B cell (primary cell): ENCODE results near the gene HRNR. TPM values are rescaled to one million over a fixed set of nuclear protein-coding genes. Genes with fewer than 3 reads are reported as not detected.

Experiments
- ATAC-seq: fragments of 200-7000 bp; cut with Tn5 transposase; one replicate; pipeline ENCODE4 v1.10.0; 2021; ENCODE audit warnings: low read depth, mild to moderate bottlenecking, moderate number of reproducible peaks, moderate library complexity
- CTCF ChIA-PET: fragments of 350-600 bp; sonication (Branson Sonifier 250); formaldehyde crosslinking; loops from one replicate; lab custom pipeline; 2021; ENCODE audit warnings: antibody characterized with exemption, inconsistent platforms; lab: Charles Lee
- POLR2A ChIA-PET: fragments of 350-600 bp; sonication (Branson Sonifier 250); formaldehyde crosslinking; loops from one replicate; lab custom pipeline; 2021; ENCODE audit warnings: antibody characterized with exemption; lab: Charles Lee
- DNase-seq: peaks from one replicate; pipeline ENCODE4 v3.0.0; 2013
- H2AFZ ChIP-seq: 2 replicates; pipeline ENCODE4 v1.6.1; 2012; ENCODE audit warnings: mild to moderate bottlenecking, low read depth, low read length; ENCODE audit not compliant: insufficient read depth, poor library complexity, severe bottlenecking
- H3K27ac ChIP-seq, 2 donors: 1 replicate in 1 of 2; 2 replicates in 1 of 2; pipeline ENCODE4 v1.5.1; 2012 to 2013; ENCODE audit warnings: low read length in 2 of 2, mild to moderate bottlenecking in 2 of 2, moderate library complexity in 1 of 2
- H3K27me3 ChIP-seq, 4 experiments: fragments of 200-600 bp in 1 of 4; sonication (generic) in 1 of 4; replicated peaks in 1 of 4; 1 replicate in 2 of 4; 2 replicates in 2 of 4; pipeline versions ENCODE4 v1.6.1 to v1.7.0; 2013 to 2016; ENCODE audit warnings: low read length in 3 of 4, mild to moderate bottlenecking in 2 of 4, mixed read lengths in 1 of 4, moderate library complexity in 1 of 4; ENCODE audit not compliant: insufficient read depth in 4 of 4, control insufficient read depth in 3 of 4; ENCODE audit errors: control extremely low read depth in 1 of 4
- H3K36me3 ChIP-seq, 2 experiments: replicated peaks in 1 of 2; 1 replicate in 1 of 2; 2 replicates in 1 of 2; pipeline versions ENCODE4 v1.6.1 to v1.7.1; 2013; ENCODE audit warnings: low read length in 1 of 2; ENCODE audit not compliant: insufficient read depth in 2 of 2, control insufficient read depth in 1 of 2; ENCODE audit errors: control extremely low read depth in 1 of 2, extremely low read depth in 1 of 2
- H3K4me1 ChIP-seq, 2 donors: fragments of 200-600 bp in 1 of 2; sonication (generic) in 1 of 2; 1 replicate in 1 of 2; 2 replicates in 1 of 2; pipeline versions ENCODE4 v1.5.1 to v1.6.1; 2013 to 2017; ENCODE audit warnings: low read length in 2 of 2; ENCODE audit not compliant: control insufficient read depth in 2 of 2, insufficient read depth in 2 of 2
- H3K4me2 ChIP-seq: replicated peaks from 2 replicates; pipeline ENCODE3; 2012; ENCODE audit warnings: mild to moderate bottlenecking, low read depth, low read length; ENCODE audit not compliant: poor library complexity, severe bottlenecking
- H3K4me3 ChIP-seq, 5 experiments: fragments of 200-600 bp in 1 of 5; sonication (generic) in 1 of 5; 1 replicate in 3 of 5; 2 replicates in 2 of 5; pipeline versions ENCODE4 v1.5.1 to v1.7.0; 2011 to 2016; ENCODE audit warnings: low read length in 4 of 5, mild to moderate bottlenecking in 4 of 5, low read depth in 2 of 5, control low read depth in 1 of 5, moderate library complexity in 1 of 5; ENCODE audit not compliant: insufficient read depth in 1 of 5; ENCODE audit errors: control extremely low read depth in 1 of 5, extremely low read depth in 1 of 5
- H3K79me2 ChIP-seq: fragments of 200-600 bp; sonication (generic); one replicate; pipeline ENCODE4 v1.6.0; 2016; ENCODE audit warnings: low read length; ENCODE audit not compliant: control insufficient read depth, insufficient read depth
- H3K9ac ChIP-seq: fragments of 200-600 bp; sonication (generic); 2 replicates; pipeline ENCODE4 v1.6.1; 2017; ENCODE audit warnings: mild to moderate bottlenecking, low read length, moderate library complexity
- H3K9me3 ChIP-seq, 3 donors: one replicate each; pipeline versions ENCODE4 v1.6.1 to v1.7.1; 2013; ENCODE audit warnings: low read length in 2 of 3; ENCODE audit not compliant: control insufficient read depth in 2 of 3, insufficient read depth in 1 of 3; ENCODE audit errors: control extremely low read depth in 1 of 3
- H4K20me1 ChIP-seq: 2 replicates; pipeline ENCODE4 v1.6.0; 2012; ENCODE audit warnings: mild to moderate bottlenecking, low read length; ENCODE audit not compliant: insufficient read depth, control insufficient read depth, poor library complexity, severe bottlenecking
- H3K27ac Mint-ChIP-seq: one replicate; pipeline ENCODE4 v1.8.0; 2021; ENCODE audit warnings: mixed read lengths
- H3K27me3 Mint-ChIP-seq: one replicate; pipeline ENCODE4 v1.8.0; 2021; ENCODE audit warnings: mixed read lengths
- H3K4me1 Mint-ChIP-seq: one replicate; pipeline ENCODE4 v1.8.0; 2021; ENCODE audit warnings: mixed read lengths
- H3K4me3 Mint-ChIP-seq: one replicate; pipeline ENCODE4 v1.8.0; 2021; ENCODE audit warnings: mixed read lengths
- H3K9me3 Mint-ChIP-seq: one replicate; pipeline ENCODE4 v1.8.0; 2022; ENCODE audit warnings: mixed read lengths; ENCODE audit not compliant: insufficient read depth
- EZH2 ChIP-seq: IDR thresholded peaks from 2 replicates; pipeline ENCODE4 v1.6.1; 2012; ENCODE audit warnings: borderline replicate concordance, low read depth, mild to moderate bottlenecking, moderate library complexity, low read length; ENCODE audit not compliant: insufficient read depth, poor library complexity, severe bottlenecking
- WGBS: methylation state at CpG from one replicate; pipeline ENCODE4 v1.1.5; 2013; ENCODE audit warnings: missing lambda C conversion rate; ENCODE audit not compliant: insufficient coverage; 5-methylcytosine and 5-hydroxymethylcytosine counted together
- intact Hi-C: fragments of 100-400 bp; cut with micrococcal nuclease; formaldehyde crosslinking; loops from one replicate; pipeline ENCODE4 v1.10.0; 2022
- polyA plus RNA-seq: library from polyadenylated mRNA; depleted of rRNA; stranded (reverse); fragments of >200 nt; gene quantifications from 2 replicates; pipeline ENCODE4 v1.2.3, GENCODE V29; 2012
- total RNA-seq, 2 donors: library from RNA; stranded (reverse); fragments of 120-200 nt in 1 of 2; gene quantifications; 1 replicate in 1 of 2; 2 replicates in 1 of 2; pipeline versions ENCODE4 v1.2.3 to v1.2.4, GENCODE V29; 2013 to 2022
- TF ChIP-seq, protein P1 (sequence below): fragments of 200-600 bp; IDR thresholded peaks from one replicate; pipeline ENCODE4 v1.8.0; 2022; ENCODE audit warnings: antibody characterized with exemption, mild to moderate bottlenecking

HRNR gene
- total and polyA plus RNA-seq, 2 donors (not counting 1 experiment from before 2014, with no cell fraction given), result not detected

DNA sequence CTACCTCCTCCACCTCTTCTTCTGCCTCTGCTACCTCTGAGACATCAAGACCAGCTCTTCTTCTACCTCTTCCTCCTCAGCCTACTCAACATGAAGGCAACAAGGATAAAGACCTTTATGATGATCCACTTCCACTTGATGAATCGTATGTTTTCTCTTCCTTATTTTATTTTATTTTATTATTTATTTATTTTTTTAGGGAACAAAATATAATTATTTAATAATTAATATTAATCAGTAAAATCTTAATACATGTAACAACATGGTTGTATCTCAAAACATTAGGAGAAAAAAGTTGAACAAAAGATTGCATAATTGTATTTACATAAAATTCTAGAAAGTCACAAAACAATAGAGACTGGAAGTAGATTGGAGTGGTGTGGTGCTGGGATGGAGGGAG lies 13.1 kb upstream of the HRNR start:
- no peaks in the 10 kb centered on the region for H3K9me3 Mint-ChIP-seq
- WGBS, result no CpG with 5 or more reads among the region's 1 CpG

GRCh38 chr1:152228831-152229230 lies 4.8 kb upstream of the HRNR start:
- Mint-ChIP-seq H3K27ac (no peak overlapping the region), H3K4me1 (no peaks in the 10 kb centered on the region), H3K27me3 (peaks cover 17% of the 10 kb centered on the region), H3K9me3 (no peaks in the 10 kb centered on the region), H3K4me3 (no peak overlapping the region)
- no peak overlapping the region for H3K4me2 ChIP-seq
- H3K36me3 ChIP-seq, result no peaks in the 10 kb centered on the region
- no peak for ATAC-seq
- CTCF ChIA-PET, result interaction anchor here (1.0 kb wide), 1 partner anchor 42 kb away, joined by 3 read pairs; no protein-coding TSS in a partner anchor
- WGBS, result 57% methylated on average over 3 of the region's 3 CpGs
- no peaks in the 10 kb centered on the region for H3K4me1 ChIP-seq
- no peak for TF ChIP-seq EZH2
- TF ChIP-seq, protein P1, sequence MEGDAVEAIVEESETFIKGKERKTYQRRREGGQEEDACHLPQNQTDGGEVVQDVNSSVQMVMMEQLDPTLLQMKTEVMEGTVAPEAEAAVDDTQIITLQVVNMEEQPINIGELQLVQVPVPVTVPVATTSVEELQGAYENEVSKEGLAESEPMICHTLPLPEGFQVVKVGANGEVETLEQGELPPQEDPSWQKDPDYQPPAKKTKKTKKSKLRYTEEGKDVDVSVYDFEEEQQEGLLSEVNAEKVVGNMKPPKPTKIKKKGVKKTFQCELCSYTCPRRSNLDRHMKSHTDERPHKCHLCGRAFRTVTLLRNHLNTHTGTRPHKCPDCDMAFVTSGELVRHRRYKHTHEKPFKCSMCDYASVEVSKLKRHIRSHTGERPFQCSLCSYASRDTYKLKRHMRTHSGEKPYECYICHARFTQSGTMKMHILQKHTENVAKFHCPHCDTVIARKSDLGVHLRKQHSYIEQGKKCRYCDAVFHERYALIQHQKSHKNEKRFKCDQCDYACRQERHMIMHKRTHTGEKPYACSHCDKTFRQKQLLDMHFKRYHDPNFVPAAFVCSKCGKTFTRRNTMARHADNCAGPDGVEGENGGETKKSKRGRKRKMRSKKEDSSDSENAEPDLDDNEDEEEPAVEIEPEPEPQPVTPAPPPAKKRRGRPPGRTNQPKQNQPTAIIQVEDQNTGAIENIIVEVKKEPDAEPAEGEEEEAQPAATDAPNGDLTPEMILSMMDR, result no peak
- no peaks in the 10 kb centered on the region for H3K79me2 ChIP-seq
- no peak overlapping the region for H3K27ac ChIP-seq
- no peak for DNase-seq
- intact Hi-C loops, result no loop called here
- no peaks in the 10 kb centered on the region for H3K27me3 ChIP-seq
- no peaks in the 10 kb centered on the region for H3K9me3 ChIP-seq
- H2AFZ ChIP-seq, result no peak overlapping the region
- no peak overlapping the region for H3K4me3 ChIP-seq
- POLR2A ChIA-PET, result no interaction called here
- no peaks in the 10 kb centered on the region for H4K20me1 ChIP-seq
- H3K9ac ChIP-seq, result no peak overlapping the region

More for the DNA sequence above, 13.1 kb upstream of the HRNR start:
- no peak overlapping the region for H3K4me2 ChIP-seq
- no peaks in the 10 kb centered on the region for H3K4me1 ChIP-seq
- H3K4me3 ChIP-seq, result no peak overlapping the region
- H3K27me3 ChIP-seq, result peaks cover 0 to 5% (median 2%) of the 10 kb centered on the region in 4 experiments
- DNase-seq, result no peak
- CTCF ChIA-PET, result no interaction called here
- no peaks in the 10 kb centered on the region for H4K20me1 ChIP-seq
- intact Hi-C loops, result no loop called here
- Mint-ChIP-seq H3K4me1 (no peaks in the 10 kb centered on the region), H3K27ac (no peak overlapping the region), H3K4me3 (no peak overlapping the region), H3K27me3 (peaks cover 22% of the 10 kb centered on the region)
- H3K9ac ChIP-seq, result no peak overlapping the region
- no peaks in the 10 kb centered on the region for H3K36me3 ChIP-seq
- H3K79me2 ChIP-seq, result no peaks in the 10 kb centered on the region
- ATAC-seq, result no peak
- TF ChIP-seq, protein P1, result no peak
- no peak for TF ChIP-seq EZH2
- no peak overlapping the region for H2AFZ ChIP-seq
- POLR2A ChIA-PET, result no interaction called here
- no peak overlapping the region for H3K27ac ChIP-seq
- H3K9me3 ChIP-seq, result no peaks in the 10 kb centered on the region
